SIG-M5 treated with dmso at 0.1 percent for 504 hours (cell line): Measurements from ENCODE around the gene SNAPC5.
A peak's percentile ranks its signal among the peaks of the same experiment; 100 is the strongest.

Source experiments
- DNase-seq: peaks from one replicate; lab custom pipeline; 2025; ENCODE audit not compliant: unreplicated experiment; lab: John Stamatoyannopoulos, UW

Gene SNAPC5

DNA sequence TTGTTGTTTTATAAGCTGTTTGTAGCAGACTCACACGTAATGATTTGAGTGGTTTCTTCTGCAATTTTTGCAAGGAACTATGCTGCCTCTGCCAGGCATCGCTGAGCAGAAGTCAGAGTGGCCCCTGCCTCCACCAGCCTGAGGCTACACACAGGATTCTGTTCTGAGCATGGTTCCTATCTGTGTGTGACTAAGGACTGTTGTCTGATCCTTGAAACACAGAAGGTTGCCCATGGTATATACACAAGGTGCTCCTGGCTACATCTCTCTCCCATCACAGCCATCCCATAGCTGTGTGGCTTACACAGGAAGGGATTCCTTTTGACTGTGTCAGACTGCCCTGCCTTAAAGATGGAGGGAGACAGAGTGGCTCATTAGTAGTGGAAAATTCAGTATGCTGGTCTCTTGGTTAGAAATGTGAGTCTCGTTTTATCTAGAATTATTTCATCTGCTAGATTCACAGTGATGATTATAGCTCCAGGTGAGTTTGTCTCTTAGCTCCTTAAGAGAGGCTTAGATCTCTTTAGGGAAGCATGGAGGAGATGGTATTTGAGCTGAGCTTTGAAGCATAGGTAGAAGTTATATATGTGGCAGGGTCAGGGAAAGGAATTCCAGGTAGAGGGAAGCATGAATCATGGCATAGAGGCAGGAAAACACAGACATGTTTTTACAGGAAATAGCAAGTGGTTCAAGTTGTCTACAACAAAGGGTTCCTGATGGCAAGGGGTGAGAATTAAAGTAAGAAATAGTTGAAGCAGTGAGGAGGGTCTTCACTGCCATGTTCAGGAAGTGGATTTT lies 37.5 kb downstream of the SNAPC5 start:
- no peak for DNase-seq

DNA sequence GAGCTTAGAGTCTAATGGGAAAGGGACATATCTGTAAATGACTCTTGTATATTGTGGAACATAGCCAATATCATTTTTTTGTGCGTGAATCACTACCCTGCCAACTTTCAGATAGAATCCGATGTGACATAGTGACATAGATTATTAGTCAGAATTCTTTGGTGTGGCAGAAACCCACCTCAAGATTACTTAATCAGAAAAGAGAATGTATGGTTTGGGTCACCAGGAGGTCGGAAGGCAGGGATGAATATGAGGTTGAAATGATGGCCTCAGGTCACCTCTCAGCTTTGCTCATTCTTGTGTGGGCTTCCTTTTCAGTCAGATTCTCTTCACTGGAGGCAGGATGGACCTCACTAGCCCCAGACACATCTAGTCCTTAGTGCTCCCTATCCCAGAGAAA lies 41.4 kb downstream of the SNAPC5 start:
- no peak for DNase-seq

DNA sequence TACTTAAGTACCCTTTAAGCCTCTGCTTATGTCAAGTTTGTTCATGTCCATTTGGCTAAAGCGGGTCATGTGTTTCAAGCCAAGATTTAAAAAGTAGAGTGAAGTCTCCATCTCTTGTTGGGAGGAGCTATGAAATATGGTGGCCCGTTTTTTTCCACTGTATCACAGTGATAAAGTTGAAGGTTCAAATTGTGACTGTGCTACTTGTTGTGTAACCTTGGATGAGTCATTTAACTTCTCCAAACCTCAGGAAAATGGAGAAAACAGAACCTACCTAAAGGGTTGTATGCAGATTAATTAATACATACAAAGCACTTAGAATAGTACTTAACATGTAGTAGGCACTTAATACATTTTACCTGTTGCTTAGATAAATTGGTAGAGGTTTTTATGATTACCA lies 43.4 kb downstream of the SNAPC5 start:
- peak; percentile 46 for DNase-seq

DNA sequence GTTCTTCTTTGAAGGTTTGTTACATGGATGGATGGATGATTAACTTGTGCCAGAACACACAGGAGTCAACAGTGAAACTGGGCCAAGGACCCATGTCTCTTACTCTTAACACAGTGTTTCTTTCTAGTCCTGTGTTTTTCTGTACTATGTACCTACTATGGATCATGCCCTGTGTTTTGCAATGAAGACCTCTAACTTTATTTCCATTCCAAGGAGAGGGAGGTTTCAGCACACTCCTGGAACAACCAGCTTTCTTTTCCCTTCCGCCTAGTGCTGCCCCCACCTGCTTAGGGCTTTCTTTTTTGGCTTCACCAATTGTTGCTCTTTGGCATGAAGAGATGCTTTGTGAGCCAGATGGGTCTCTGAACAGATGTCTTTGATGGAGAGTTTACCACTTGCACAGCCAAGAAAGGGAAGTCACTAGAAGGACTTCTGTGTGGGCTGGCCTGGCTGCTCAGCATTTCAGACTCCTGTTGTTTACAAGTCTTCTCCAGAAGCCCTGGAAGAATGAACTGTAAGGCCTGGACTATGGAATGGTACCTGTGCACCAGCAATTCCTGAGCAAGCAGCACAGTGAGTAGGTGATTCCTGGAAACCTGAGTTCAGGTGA lies 44.5 kb downstream of the SNAPC5 start:
- no peak for DNase-seq

DNA sequence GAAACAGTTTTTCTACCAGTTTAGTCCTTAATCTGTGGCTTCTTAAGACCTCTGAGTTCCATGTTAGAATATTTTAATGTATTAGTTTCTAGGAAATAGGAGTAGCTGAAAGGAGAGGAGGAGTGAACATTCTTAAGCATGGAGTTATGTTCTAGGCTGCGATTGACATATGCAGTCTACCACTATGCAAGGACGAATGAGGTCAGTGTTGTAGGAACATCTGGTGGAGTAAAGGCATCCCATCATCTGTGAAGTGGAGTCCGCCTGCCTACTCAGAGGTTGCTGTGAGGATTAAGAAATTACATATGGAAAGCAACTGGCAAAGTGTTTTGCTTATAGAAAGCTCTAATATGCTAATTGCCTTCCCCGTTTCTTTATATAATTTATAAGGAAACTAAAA lies 45.1 kb downstream of the SNAPC5 start:
- no peak for DNase-seq
